ENCODE data around the gene DNAJC5.
A peak's percentile ranks its signal among the peaks of the same experiment; 100 is the strongest.
"Not testable (repeated sequence)": the region's sequence is repeated elsewhere in the genome, so short reads cannot be mapped to it uniquely, and the experiment has no call there.

The DNAJC5 gene

DNA sequence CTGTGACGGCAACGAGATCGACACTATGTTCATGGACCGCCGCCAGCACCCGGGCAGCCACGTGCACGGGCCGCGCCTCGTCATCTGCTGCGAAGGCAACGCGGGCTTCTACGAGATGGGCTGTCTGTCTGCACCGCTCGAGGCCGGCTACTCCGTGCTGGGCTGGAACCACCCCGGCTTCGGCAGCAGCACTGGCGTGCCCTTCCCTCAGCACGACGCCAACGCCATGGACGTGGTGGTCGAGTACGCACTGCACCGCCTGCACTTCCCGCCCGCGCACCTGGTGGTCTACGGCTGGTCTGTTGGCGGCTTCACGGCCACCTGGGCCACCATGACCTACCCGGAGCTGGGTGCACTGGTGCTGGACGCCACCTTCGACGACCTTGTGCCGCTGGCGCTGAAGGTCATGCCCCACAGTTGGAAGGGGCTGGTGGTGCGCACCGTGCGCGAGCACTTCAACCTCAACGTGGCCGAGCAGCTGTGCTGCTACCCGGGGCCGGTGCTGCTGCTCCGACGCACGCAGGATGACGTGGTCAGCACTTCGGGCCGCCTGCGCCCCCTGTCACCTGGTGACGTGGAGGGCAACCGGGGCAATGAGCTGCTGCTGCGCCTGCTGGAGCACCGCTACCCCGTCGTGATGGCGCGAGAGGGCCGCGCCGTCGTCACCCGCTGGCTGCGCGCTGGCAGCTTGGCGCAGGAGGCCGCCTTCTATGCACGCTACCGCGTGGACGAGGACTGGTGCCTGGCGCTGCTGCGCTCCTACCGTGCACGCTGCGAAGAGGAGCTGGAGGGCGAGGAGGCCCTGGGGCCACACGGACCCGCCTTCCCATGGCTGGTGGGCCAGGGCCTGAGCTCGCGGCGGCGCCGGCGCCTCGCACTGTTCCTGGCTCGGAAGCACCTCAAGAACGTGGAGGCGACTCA lies 32.7 kb upstream of the DNAJC5 start:
- FAIRE-seq: no peak

DNA sequence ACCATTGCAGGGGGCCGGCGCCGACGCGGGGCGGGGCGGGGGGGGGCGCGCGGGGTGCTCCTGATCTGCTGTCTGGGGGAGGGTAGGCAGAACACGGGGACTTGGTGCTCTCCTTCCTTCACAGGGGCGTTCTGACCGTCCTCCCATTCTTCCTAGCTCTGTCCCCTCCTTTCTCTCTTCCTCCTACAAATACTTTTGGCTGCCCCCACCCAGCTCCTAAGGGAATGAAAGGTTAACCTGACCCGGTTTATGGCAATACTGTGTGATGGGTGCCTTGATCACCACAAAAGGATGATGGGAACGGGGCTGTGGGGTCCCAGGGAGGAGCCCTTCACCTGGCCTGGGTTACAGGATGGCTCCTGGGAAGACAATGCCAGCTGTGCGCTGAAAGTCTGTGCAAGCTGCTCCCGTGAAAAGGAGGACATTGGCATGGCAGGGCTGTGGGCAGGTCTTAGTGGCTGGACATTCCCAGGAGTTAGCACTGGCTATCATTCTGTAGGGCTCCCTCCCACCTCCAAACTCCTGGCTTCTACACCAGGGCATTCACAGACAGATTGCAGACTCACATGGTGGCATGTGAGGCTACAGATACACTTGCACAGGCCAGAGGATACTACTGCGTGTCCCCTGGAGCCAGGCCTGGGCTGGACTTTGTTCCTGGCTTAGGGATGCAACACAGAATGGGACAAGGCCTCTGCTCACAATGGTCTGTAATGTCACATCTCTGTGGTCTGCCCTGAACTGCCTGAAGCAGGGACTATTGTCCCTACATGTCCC lies 31.7 kb upstream of the DNAJC5 start:
- no peak for FAIRE-seq

DNA sequence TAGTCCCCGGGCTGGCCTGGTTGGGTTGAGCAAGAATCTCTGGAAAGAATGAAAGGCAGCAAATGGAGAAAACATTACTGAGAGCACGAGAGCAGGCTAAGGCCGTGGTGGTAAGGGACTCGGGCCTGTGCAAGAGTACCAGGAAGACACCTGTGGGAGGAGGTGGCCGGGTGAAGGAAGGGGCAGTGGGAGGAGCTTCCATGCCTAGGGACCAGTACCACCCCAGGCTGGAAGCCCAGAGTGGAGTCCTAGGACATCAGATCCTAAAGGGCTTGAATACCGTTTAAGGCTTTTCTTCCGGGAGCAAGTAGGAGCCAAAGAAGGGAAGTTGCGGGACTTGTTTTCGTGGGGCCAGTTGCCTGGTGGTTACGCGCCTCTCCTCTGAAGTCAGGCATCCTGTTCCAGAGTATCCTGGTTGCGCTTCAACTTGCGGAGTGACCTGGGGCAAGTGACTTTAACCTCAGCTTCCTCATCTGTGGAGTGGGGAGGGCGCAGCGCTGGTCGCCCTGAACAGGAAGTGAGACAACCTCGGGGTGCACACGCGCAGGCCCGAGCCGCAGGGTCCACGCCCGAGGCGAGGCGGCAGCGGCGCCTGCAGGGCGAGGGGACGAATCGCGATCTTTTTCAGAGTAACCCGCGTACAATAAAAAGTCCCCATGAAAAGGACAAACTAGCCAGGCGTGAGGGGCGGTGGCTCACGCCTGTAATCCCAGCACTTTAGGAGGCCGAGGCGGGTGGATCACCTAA lies 31.0 kb upstream of the DNAJC5 start:
- FAIRE-seq: no peak

DNA sequence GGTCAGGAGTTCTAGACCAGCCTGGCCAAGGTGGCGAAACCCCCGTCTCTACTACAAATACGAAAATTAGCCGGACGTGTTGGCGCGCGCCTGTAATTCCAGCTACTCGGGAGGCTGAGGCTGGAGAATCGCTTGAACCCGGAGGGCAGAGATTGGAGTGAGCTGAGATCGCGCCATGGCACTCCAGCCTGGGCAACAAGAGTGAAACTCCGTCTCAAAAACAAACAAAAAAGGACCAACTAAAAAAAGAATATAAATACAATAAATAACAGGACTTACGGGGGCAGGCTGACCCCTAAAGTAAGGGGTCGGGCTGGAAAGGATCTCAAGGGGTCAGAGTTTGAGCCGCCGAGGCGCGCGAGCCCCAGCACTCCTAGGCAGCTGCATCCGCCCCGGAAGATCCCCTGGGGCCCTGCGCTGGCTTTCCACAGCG lies 30.4 kb upstream of the DNAJC5 start:
- no peak for FAIRE-seq

DNA sequence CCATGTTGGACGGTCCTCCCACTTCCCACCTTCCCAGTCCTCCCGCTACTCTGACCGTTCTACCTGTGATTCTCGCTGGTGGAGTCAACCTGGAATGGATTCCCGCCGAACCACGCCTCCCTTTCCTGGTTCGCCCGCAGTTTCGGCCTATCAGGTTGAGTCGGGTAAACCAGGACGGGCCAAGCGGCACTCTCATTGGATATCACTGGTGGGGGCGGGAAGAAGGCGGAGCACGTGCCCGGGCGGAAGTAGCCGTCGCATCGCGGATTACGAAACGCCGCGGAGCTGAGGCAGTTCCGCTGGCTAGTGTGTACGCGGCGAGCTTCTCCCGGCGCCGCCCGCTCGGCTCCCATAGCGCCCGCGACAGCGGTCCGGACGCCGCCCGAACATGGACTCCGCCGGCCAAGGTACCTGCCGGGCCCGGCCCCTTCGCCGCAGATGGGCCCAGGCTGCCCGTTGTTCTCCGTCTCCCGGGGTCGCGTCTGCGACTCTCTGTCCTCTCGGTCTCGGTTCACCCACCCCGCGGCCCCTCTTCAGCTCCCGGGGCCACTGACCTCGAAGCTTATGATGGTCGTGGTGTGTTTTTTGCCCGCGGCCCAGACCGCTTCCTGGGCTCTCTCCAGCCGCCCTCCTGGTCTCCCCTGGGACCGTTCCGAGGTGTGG lies 29.8 kb upstream of the DNAJC5 start, which contains the start of gene TPD52L2:
Gene TPD52L2 (plus strand): TSS at position 293 of the 663 bp plus-strand sequence. CDS start 96 bp downstream, at position 389.
- FAIRE-seq: peak; percentile 96

DNA sequence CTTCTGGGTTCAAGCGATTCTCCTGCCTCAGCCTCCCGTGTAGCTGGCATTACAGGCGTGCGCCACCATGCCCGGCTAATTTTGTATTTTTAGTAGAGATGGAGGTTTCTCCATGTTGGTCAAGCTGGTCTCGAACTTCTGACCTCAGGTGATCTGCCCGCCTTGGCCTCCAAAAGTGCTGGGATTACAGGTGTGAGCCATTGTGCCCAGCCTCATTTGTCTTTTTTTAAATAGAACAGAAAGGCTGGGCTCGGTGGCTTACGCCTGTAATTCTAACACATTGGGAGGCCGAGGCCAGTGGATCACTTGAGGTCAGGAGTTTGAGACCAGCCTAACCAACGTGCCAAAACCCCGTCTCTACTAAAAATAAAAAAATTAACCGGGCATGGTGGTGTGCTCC lies 27.9 kb upstream of the DNAJC5 start:
- FAIRE-seq: not testable (repeated sequence)

DNA sequence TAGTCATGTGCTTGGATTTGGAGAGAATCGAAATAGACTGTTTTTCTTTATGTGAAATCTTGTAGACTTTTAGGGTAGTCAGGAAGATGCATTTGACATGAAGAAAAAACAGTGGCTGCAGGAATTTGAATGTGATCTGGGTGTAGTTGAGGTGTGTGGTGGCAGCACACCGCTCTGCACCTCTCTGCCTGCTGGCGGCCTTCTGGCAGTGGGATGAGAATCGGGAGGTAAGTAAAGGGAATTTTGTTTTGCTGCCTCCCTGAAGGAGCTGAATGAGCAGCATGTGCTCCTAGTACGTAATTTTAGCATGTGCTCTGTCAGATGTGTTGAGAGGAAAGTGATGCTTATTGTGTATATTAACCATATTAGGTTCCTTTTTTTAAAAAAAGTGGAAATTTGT lies 26.7 kb upstream of the DNAJC5 start:
- FAIRE-seq: no peak

DNA sequence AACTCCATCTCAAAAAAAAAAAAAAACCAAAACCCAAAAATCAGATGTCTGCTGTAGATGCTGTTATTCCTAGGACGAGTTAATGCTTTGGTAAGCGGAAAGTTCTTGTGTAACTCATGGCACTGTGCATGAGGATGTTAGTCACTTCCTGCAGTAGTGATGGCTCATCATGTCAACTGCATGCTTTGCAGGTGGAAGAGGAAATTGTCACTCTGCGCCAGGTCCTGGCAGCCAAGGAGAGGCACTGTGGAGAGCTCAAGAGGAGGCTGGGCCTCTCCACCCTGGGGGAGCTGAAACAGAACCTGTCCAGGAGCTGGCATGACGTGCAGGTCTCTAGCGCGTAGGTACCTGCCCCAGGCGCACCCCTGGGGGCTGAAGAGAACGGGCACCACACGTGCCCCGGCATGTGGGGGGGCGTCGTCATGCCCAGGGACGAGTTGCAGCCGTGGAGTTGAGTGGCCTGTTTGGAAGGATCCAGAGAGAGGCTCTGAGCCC lies 21.4 kb upstream of the DNAJC5 start:
- FAIRE-seq: no peak

DNA sequence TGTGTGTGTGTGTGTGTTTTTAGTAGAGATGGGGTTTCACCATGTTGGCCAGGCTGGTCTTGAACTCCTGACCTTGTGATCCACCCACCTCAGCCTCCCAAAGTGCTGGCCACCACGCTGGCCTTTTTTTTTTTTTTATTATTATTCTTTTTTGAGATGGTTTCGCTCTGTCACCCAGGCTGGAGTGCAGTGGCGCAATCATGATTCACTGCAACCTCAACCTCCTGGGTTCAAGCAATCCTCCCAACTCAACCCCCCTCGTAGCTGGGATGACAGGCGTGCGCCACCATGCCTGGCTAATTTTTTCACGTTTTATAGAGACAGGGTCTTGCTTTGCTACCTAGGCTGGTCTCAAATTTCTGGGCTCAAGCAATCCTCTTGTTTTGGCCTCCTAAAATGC lies 20.7 kb upstream of the DNAJC5 start:
- FAIRE-seq: not testable (repeated sequence)

DNA sequence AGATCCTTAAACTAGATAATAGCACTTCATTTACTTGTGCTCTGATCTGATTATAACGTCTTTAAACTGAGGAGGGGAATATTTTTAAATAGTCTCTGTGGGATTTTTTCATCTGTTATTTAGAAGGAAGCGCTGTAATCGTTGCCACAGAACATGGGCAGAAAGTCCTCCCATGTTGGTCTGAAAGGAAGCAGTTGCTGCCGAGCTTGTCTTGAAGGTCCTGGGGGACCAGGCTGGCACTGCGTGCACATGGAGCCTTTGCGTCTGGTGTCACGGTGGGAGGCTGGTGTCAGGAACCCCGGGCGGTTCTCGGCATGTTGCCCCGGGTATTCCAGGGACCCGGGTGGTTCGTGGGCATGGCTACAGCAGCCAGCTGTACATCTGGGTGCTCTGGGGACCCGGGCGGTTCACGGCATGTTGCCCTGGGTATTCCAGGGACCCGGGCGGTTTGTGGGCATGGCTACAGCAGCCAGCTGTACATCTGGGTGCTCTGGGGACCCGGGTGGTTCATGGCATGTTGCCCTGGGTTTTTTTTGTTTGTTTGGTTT lies 18.4 kb upstream of the DNAJC5 start:
- no peak for FAIRE-seq

DNA sequence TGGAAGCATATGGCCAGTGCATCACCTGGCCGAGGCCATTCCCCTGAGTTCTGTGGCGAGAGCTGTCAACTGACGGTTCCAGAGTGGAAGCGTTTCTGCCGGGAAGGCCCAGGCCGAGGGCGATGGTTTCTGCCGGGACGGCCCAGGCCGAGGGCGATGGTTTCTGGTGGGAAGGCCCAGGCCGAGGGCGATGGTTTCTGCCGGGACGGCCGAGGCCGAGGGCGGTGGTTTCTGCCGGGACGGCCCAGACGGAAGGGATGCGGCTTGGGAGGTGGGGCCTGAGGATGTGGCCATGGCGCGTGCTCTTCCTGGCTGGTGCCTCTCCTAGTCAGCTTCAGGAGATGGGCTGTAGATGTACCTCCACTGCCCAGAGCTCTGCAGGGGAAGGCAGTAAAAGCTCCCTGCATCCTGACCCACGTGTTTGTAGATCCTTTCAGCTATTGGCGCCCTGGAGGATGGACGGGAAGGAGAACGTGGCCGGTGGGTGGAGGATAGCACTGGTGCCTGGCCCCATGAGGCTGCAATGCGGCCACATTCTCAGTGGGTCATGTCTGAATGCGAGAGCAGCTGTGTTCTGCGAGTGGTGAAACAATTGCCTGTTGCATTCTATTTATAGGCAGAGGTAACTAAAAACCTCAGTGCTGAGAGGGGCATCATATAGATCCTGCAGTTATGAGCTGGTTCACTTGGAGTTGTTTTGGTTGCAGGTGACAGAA lies 17.0 kb upstream of the DNAJC5 start:
- FAIRE-seq: no peak

DNA sequence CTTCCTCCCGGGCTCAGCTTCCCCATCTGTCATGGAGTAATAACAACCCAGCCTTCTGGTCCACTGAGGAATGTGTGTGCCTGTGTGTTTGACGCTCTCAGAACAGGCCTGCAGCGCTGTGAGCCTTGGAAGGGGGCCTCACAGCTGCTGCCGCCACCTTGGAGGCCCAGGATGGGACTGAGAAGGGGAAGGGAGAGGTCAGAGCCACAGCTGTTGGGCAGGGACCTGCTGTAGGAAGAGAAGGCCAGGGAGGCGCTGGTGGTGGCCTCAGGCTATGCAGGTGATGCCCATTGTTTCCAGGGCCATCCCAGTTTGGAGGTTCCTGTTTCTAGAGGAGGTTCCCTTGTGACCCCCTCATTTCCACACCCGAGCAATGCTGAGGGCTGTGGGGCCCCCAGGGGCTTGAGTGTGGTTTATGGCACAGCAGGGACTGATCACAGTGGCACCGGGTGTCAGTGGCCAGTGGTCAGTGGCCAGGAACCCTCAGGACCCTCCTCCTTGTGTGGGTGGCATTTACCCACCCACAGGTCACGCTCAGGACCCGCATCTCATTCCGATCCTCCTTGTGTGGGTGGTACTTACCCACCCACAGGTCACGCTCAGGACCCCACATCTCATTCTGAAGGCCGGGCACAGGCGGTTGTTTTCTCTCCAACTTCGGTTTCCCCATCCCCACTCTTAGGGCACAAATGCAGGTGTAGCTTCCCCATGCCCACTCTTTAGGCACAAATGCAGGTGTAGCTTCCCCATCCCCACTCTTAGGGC lies 15.8 kb upstream of the DNAJC5 start:
- FAIRE-seq: no peak

DNA sequence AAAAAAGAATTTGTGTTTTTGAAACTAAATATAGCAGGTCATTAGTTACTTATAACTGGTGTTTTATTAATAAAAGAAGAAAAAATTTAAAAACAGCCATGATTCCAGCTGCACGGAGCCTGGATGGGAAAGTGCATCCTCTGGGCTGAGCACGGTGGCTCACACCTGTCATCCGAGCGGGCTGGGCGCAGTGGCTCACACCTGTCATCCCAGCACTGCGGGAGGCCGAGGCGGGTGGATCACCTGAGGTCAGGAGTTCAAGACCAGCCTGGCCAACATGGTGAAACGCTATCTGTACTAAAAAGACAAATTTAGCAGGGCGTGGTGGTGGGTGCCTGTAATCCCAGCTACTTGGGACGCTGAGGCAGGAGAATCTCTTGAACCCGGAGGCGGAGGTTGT lies 14.0 kb upstream of the DNAJC5 start:
- not testable (repeated sequence) for FAIRE-seq

DNA sequence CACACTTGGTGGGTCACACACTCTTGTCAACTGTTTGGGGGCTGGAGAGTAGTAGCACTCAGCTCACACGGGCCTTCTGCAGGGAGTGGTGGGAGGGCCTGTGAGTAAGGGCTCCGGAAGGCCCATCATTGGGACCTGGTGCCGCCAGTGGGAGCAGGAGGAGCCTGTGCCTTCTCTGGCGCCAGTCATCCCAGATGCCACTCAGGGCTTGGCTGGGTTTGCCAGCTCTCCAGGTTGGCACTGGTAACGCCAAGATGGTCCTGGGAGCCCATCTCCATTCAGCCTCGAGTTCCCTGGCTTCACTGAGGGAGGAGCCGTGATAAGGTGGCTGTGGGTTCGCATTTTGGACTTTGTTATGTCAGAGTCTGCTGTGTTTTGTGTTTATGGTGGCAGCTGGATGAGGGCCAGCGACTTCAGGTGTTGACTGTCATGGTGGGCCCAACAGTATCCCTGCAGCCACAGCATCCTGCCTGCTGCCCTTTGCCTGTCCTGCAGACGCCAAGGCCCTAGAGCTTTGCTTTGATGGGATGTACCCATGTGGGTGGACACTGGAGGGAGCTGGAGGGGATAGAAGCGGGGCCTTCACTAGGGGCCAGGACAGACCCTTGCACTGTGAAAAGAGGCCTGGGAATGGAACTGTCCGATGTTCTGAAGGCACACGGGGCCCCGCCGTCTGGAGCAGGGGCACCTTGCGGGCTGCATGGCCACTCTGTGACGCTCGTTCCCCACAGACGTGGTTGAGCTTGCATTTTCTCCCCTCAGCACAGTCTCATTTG lies 13.3 kb upstream of the DNAJC5 start:
- no peak for FAIRE-seq

DNA sequence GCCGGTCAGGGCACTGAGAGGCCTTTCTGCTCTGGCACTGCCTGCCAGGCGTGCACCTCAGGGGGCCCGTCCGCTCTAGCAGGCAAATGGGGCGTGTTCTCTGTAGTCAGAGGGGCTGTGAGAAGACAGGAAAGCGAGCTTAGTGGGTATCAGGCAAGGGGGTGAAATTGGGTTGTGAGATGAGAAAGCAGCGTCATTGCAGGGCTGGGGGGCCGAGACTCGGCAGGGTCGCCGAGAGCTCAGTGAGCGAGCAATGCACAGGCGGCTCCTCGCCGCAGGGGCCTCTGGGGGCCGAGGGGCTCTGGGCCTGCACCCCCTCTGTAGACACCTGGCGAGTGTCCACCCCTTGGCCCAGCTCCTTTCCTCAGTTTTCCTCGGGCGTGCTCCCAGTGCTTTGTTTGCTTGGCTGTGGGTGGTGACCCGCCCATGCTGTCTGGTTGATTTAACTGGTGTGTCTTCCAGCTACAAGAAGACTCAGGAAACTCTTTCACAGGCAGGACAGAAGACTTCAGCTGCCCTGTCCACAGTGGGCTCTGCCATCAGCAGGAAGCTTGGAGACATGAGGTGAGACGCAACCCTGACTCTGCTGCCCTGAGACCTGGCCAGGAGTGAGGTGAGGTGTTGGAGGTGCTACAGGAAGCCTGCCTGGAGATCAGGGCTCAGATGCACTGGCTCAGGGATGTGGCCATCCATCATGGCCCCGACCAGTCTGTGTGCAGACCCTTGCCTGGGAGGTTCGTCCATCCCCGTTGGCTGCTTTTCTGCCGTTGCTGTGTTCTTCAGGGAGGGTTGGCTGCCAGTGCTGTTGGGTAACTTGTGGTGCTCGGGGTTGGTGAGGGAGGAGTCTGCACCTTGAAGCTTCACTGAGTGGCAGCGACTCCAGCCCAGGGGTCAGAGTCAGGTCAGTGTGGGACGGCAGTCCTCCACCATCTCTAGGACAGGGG lies 12.4 kb upstream of the DNAJC5 start:
- no peak for FAIRE-seq

DNA sequence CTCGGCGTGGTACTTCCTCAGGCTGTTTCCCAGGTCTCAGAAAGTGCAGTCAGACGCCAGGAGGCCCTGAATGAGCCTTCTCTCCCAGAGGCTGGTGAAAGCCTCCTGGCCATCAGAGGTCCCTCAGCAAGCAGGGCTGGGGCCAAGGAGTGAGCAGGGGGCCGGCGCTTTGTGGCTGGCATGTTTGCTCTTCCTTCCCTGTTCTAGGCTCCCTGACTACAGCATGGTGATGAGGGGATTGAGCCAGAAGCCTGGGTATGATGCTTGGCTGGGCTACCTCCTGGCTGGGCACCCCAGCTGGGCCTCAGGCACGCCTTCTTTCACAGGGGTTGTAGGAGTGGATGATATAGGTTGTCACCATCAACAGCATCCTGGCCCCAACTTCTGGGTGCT lies 11.7 kb upstream of the DNAJC5 start:
- FAIRE-seq: no peak

DNA sequence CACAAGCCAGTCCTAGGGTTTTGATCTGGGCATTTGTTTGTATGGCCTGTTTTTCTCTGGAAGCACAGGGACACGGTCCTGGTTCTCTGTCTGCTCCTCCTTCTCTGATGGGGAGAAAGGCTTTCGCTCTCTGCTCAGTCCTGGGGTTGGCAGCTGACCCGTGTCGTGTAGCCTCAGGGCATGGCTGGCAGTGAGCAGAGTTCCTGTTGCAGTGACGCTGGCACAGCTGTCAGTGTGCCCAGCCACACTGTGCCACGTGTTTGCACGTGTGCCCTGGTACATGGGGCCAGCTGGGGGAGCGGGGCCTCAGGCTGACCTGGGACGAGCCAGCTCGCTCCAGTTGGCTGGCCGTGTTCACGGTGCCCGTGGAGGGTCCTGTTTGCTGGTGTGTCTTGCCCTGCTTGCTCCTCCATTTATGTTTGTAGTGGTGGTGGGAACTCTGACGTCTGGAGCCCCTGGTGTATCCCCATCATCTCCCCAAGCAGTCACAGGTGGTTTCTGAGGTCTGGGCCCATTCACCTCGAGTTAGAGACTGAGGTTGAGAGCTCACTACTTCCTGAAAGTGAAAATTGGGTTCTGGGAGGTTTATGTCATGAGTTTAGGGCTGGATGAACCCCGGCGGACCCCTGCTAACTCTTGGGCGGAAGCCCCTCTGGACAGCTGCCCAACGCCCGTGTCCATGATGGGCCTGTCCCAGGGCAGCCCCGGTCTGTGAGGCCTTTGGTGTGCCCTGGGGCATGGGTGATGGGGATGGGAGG lies 10.2 kb upstream of the DNAJC5 start:
- FAIRE-seq: no peak

Measured in A204.1 (cell line).